ENCODE results near the gene BHLHE23.
A peak's percentile ranks its signal among the peaks of the same experiment; 100 is the strongest.

BHLHE23 gene

GRCh38 chr20:62977613-62978560 lies 28.9 kb downstream of the BHLHE23 start:
- peak; percentile 68 for DNase-seq (ENCODE audit: extremely low spot score, insufficient read length, low read depth)
- peak; percentile 89 for FAIRE-seq

DNA sequence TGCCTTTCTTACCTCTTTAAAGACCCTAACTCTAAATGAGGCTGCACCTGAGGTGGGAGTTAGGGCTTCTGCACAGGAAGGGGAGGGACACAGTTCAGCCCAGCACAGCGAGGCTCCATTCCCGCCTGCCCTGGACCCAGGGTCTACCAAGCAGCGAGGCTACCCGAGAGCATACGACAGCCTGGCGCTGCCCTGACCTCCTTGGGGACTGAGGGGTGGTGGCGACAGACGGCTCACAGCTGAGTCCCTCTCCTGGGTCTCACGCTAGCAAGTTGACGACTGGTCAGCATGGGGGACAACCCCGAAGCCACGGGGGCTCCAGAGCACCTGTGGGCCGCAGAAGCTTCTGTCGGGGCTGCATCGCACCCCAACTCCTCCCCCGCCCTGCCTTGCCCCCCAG lies 29.9 kb downstream of the BHLHE23 start:
- FAIRE-seq: no peak
- DNase-seq (ENCODE audit: extremely low spot score, insufficient read length, low read depth): no peak

DNA sequence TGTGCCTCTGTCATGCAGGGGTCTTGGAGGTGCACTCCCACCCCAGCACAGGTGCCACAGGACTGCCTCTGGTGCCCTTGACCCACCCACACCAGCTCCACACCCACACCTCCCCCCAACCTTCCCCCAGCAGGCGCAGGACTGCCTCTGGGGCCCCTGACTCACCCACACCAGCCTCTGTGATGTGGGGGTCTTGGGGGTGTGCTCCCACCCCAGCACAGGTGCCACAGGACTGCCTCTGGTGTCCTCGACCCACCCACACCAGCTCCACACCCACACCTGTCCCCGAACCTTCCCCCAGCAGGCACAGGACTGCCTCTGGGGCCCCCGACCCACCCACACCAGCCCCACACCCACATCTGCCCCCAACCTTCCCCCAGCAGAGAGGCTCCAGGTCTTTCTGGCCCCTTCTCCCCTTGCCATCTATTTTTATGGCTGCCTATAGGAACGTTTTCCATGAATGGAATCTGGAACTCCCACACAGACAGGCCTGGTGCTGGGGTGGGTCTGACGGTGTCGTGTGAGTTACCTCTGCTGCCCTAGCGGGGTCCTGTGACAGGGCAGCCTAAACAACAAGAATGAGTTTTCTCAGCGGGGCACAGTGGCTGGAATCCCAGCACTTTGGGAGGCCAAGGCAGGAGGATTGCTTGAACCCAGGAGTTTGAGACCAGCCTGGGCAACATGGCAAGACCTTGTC lies 30.8 kb downstream of the BHLHE23 start:
- FAIRE-seq: no peak
- DNase-seq (ENCODE audit: extremely low spot score, insufficient read length, low read depth): no peak

GRCh38 chr20:62975251-62975760 lies 31.5 kb downstream of the BHLHE23 start:
- FAIRE-seq: no peak
- DNase-seq (ENCODE audit: extremely low spot score, insufficient read length, low read depth): no peak

DNA sequence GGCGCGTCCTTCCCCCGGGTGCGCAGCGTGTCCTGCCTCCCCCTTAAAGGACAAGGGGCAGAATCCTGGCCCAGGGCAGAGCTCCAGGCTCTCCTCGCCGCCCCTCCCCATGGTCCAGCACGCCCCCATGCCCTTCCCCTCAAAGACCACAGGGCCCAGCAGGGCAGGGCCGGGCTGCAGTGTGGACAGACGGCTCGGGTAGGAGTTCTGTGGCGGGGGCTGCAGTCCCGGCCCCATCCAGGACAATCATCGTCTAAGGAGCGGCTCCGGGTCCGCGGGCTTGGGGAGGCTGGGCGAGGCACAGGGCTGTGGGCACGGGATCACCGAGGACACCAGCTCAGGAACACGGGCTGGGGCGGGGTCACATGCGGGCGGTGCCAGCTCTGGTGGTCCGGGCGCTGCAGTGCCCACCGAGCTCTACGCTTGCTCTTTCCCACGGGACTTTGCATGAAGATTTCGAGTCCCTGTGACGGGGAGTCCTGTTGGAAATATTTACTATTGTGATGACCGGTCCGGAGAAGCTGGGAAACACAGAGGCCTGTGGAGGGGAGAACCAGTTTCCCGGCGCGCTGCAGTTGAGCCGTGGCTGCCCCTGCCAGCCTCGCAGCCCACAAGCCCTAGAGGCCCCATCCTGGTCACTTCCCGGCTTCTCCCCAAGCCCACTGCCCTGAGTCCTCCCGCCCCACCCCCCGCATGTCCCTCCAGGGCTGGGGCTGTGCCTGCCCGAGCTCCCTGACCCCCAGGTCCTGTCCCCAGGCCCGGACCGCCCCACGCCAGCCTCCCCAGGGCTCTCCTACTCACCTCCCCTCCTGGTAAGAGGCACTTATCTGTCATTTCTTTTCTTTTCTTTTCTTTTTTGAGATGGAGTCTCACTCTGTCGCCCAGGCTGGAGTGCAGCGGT lies 33.7 kb downstream of the BHLHE23 start:
- DNase-seq (ENCODE audit: extremely low spot score, insufficient read length, low read depth) (no peak), FAIRE-seq (no peak)

DNA sequence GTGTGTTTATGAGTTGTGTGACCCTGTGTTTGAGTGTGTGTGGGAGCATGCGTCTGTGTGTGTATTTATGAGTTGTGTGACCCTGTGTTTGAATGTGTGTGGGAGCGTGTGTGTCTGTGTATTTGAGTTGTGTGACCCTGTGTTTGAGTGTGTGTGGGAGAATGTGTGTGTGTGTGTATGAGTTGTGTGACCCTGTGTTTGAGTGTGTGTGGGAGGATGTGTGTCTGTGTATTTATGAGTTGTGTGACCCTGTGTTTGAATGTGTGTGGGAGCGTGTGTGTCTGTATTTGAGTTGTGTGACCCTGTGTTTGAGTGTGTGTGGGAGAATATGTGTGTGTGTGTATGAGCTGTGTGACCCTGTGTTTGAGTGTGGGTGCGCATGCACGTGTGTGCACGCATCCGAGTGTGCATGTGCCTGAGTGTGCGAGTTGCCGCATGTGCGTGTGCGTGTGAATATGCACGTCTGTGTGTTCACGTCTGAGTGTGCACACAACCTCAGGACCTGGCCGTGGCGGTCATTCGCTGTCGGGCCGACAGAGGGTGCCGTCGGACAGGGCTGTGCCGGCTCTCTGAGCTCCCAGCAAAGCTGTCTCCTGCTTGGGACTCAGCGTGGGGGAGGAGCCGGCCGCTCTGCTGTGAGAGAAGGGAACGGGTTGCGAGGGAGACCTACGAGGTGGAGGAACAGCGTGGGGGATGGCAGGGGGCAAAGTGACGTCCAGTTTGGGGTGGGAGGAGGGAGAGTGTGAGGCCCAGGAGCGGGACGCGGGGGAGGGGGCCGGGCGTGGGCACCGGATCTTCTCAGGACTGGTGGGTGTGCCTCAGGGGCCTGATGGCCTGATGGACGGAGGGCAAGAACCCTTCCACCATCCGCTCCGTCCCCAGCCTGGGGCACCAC lies 34.6 kb downstream of the BHLHE23 start:
- FAIRE-seq (peak; percentile 79), DNase-seq (ENCODE audit: extremely low spot score, insufficient read length, low read depth) (peak; percentile 85)

GRCh38 chr20:62971211-62971949 lies 35.4 kb downstream of the BHLHE23 start:
- FAIRE-seq (peak; percentile 45), DNase-seq (ENCODE audit: extremely low spot score, insufficient read length, low read depth) (no peak)

DNA sequence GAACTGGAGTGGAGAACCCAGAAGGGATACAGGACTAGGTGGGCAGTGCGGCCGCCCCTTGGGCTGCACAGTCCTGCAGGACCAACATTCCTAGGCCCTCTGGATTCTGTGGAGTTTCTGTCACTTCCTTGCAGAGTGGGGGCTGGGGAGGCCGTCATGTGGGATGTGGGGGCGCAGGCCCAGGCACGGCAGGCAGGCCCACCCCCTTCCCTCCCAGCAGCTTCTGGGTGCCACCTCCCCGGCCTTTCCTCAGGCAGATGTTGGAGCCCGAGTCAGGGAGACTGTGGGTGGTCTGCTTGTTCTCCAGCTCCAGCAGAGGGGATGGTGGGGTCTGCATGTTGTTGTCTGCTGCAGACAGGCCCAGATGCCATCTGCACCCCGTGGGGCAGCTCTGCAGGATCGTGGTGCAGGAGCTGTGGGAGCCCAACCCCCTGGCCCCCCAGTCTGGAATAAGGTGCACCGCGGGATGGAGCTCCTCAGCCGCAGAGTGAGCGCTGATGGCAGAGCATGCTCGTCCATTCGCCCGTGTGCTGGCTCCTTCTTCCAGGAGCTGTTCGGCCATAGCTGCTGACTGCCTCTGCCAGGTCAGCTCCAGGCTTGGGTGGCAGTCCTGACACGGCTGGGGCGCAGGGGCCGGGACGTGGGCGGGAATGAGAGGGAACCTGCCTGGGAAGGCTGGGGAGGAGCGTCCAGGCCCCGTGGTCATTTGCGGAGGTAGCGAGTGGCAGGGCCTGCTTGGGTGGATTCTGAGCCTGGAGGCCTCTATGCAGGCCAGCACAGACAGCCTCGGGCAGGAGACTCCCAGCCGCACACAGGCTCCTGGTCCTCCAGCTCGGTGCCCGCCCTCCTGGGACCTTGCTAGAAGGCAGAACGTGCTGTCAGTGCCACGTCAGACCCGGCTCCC lies 36.2 kb downstream of the BHLHE23 start:
- DNase-seq (ENCODE audit: extremely low spot score, insufficient read length, low read depth) (no peak), FAIRE-seq (no peak)

DNA sequence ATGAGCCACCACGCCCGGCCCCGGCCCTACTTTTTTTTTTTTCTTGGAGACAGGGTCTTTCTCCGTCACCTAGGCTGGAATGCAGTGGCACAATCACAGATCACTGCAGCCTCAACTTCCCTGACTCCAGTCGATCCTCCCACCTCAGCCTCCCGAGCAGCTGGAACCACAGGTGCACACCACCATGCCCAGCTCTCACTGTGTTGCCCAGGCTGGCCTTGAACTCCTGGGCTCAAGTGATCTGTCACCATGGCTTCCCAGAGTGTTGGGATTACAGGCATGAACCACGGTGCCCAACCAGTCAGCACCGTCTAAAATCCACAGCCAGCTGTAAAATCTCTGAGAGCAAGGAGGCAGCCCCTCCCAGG lies 36.8 kb downstream of the BHLHE23 start:
- FAIRE-seq (no peak), DNase-seq (ENCODE audit: extremely low spot score, insufficient read length, low read depth) (no peak)

- DNase-seq (ENCODE audit: extremely low spot score, insufficient read length, low read depth) (no peak), FAIRE-seq (no peak)
Observed at GRCh38 chr20:62969179-62969760, 37.5 kb downstream of the BHLHE23 start.

DNA sequence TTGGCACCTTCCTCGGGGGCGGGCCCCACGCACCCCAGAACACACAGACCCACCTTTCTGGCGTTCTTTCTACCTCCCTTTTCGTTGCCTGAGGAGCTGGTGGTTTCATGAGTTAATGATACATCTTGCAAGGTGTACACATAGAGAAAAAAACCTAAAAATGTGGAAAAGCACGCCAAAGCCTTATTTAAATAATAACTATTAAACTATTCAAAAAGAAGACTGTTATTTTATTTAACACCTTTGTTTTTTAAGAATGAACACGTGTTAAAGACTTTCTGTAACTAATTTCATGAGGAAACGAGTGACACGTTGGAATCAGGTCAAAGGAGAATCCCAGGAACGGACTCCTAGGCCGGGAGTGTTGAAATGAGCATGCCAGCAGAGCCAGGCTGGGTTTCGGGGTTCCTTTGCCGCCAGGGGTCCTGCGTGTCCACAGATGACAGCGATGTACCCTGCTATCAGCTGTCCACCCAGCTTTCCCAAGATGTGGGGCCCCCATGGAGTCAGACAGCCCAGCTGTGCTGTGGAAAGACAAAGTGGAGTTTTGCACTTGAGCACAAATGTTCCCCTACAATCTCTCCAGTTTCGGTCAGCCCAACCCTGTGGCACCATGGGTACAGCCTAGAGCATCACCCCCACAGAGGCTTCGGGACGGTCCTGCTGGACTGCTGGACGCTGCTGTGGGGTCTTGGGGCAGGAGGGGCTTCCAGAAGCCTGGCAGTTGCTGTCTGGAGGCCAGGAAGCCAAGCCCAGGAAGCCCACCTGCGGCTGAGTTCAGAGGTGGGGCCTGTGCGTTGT lies 38.2 kb downstream of the BHLHE23 start:
- no peak for DNase-seq (ENCODE audit: extremely low spot score, insufficient read length, low read depth)
- no peak for FAIRE-seq

GRCh38 chr20:62967628-62968351 lies 39.0 kb downstream of the BHLHE23 start:
- FAIRE-seq (no peak), DNase-seq (ENCODE audit: extremely low spot score, insufficient read length, low read depth) (no peak)

DNA sequence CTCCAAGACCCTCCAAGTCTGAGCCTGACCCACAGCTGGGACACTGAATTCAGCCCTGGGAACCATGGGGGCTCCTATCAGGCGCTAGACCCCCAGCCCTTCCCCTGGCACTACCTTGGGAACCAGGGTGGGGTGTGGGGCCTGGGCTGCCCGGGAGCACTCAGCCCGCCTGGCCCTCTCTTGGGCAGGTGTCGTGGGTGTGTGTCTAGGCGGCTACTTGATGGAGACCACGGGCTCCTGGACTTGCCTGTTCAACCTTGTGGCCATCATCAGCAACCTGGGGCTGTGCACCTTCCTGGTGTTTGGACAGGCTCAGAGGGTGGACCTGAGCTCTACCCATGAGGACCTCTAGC lies 39.6 kb downstream of the BHLHE23 start:
- DNase-seq (ENCODE audit: extremely low spot score, insufficient read length, low read depth): no peak
- no peak for FAIRE-seq

- no peak for DNase-seq (ENCODE audit: extremely low spot score, insufficient read length, low read depth)
- no peak for FAIRE-seq
Observed at GRCh38 chr20:62966212-62967148, 40.3 kb downstream of the BHLHE23 start.

- DNase-seq (ENCODE audit: extremely low spot score, insufficient read length, low read depth) (no peak), FAIRE-seq (no peak)
Observed at GRCh38 chr20:62965363-62965771, 41.4 kb downstream of the BHLHE23 start.

All from GM18507 (cell line).